Omental fat pad (tissue), 4 donors: ENCODE results near the gene PLET1. TPM values are rescaled to one million over a fixed set of nuclear protein-coding genes. Genes with fewer than 3 reads are reported as not detected.

Experiments
- ATAC-seq: fragments of 150-250 bp; one replicate; pipeline ENCODE4 v1.9.1; 2016; ENCODE audit warnings: mild to moderate bottlenecking, moderate library complexity; ENCODE audit not compliant: low FRiP score
- DNase-seq: peaks from one replicate; pipeline ENCODE4 v3.0.0-alpha.2; 2019; ENCODE audit warnings: low spot score
- CTCF ChIP-seq, 3 donors: fragments of 450-650 bp; IDR thresholded peaks; one replicate each; pipeline ENCODE4 v1.5.1; 2016 to 2017; ENCODE audit warnings: antibody characterized with exemption in 3 of 3, mild to moderate bottlenecking in 3 of 3, moderate library complexity in 2 of 3
- total RNA-seq, 4 donors: library from RNA; depleted of rRNA; stranded (reverse); fragments of >200 nt; gene quantifications; one replicate each; pipeline ENCODE4 v1.1.0, GENCODE V29; 2016

The PLET1 gene
- total RNA-seq, 4 donors from 2014 or later, result not detected

GRCh38 chr11:112229159-112229558 lies 31.5 kb downstream of the PLET1 start:
- DNase-seq (no peak), ATAC-seq (no peak)
- no peak for TF ChIP-seq CTCF (IDR thresholded peaks at IDR 0.05)

- DNase-seq (no peak), ATAC-seq (no peak)
- TF ChIP-seq CTCF (IDR thresholded peaks at IDR 0.05), result no peak
Measured at GRCh38 chr11:112228706-112229105, 32.0 kb downstream of the PLET1 start.

GRCh38 chr11:112227471-112227870 lies 33.2 kb downstream of the PLET1 start:
- no peak for TF ChIP-seq CTCF (IDR thresholded peaks at IDR 0.05)
- DNase-seq (no peak), ATAC-seq (no peak)

GRCh38 chr11:112226831-112227401 lies 33.7 kb downstream of the PLET1 start:
- TF ChIP-seq CTCF (IDR thresholded peaks at IDR 0.05), result no peak
- DNase-seq (no peak), ATAC-seq (peak; percentile 43)

- ATAC-seq (peak; percentile 97), DNase-seq (peak; percentile 54)
- no peak for TF ChIP-seq CTCF (IDR thresholded peaks at IDR 0.05)
Measured at GRCh38 chr11:112226062-112226830, 34.4 kb downstream of the PLET1 start, which contains the start of gene PTS. Gene PTS (plus strand): TSS chr11:112226428. CDS start chr11:112226444, 16 bp downstream.

GRCh38 chr11:112225753-112226061 lies 35.0 kb downstream of the PLET1 start:
- no peak for DNase-seq
- no peak for TF ChIP-seq CTCF (IDR thresholded peaks at IDR 0.05)
- no peak for ATAC-seq
